ENCODE measurements around the gene EPS15.

EPS15 gene

DNA sequence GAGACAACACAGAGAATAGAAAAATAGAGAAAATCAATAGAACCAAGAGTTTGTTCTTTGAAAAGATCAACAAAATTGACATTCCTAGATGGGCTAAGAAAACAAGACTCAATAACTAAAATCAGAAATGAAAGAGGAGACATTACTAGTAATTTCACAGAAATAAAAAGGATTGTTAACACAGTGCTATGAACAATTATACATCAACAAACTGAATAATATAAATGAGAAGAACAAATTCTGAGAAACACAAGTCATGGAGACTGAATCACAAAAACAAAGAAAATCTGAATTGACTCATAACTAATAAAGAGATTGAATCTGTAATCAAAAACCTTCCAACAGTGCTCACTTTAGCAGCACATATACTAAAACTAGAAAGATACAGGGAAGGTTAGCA, 137.1 kb downstream of the EPS15 start:
- TF ChIP-seq ZNF384 (IDR thresholded peaks at IDR 0.05) (no peak), HDGF (IDR thresholded peaks at IDR 0.05; ENCODE audit: borderline replicate concordance) (no peak), ARNT (IDR thresholded peaks at IDR 0.05) (no peak)
- CTCF ChIA-PET: no interaction called here
- no peak for DNase-seq (ENCODE audit: extremely low spot score)
- POLR2A ChIA-PET: no interaction called here

DNA sequence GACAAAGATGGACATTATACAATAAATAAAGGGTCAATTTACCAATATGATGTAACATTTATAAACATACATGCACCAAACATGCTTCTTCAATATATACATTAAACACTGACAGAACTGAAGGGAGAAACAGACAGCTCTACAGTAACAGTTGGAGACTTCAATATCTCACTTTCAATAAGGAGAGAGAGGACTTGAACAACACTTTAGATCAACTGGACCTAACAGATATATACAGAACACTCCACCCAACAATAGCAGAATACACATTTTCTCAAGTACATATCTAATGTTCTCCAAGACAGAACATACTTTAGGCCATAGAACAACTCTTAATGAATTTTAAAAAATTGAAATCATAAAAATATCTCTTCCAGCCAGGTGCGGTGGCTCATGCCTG, 138.1 kb downstream of the EPS15 start:
- ChIA-PET POLR2A (no interaction called here), CTCF (interaction anchor here (0.6 kb wide), 1 partner anchor 84 kb away, joined by 5 read pairs; no protein-coding TSS in a partner anchor)
- TF ChIP-seq CTBP1 (IDR thresholded peaks at IDR 0.05; ENCODE audit: borderline replicate concordance) (no peak), FOXM1 (IDR thresholded peaks at IDR 0.05; ENCODE audit: borderline replicate concordance) (no peak), LEF1 (IDR thresholded peaks at IDR 0.05; ENCODE audit: borderline replicate concordance) (no peak), ELF4 (IDR thresholded peaks at IDR 0.05) (no peak)
- TF ChIP-seq, protein P1, sequence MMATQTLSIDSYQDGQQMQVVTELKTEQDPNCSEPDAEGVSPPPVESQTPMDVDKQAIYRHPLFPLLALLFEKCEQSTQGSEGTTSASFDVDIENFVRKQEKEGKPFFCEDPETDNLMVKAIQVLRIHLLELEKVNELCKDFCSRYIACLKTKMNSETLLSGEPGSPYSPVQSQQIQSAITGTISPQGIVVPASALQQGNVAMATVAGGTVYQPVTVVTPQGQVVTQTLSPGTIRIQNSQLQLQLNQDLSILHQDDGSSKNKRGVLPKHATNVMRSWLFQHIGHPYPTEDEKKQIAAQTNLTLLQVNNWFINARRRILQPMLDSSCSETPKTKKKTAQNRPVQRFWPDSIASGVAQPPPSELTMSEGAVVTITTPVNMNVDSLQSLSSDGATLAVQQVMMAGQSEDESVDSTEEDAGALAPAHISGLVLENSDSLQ (IDR thresholded peaks at IDR 0.05): no peak
- DNase-seq (ENCODE audit: extremely low spot score): no peak

DNA sequence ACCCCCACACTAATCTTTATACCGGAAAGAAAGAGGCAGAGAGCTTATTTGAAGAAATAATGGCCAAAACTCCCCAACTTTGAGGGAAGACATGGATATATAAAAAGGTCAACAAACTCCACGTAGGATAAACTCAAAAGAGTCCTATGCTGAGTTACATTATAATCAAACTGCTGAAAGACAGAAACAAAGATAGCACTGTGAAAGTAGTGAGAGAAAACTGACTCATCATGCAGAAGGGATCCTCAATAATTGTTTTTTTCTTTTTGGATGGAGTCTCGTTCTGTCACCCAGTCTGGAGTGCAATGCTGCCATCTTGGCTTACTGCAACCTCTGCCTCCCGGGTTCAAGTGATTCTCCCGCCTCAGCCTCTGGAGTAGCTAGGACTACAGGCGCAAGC, 140.2 kb downstream of the EPS15 start:
- TF ChIP-seq ELF4 (IDR thresholded peaks at IDR 0.05): no peak
- no peak for TF ChIP-seq SUZ12 (IDR thresholded peaks at IDR 0.05)
- no peak for TF ChIP-seq NFRKB (IDR thresholded peaks at IDR 0.05)
- TF ChIP-seq FOXK2 (IDR thresholded peaks at IDR 0.05): no peak
- no peak for TF ChIP-seq ARNT (IDR thresholded peaks at IDR 0.05)
- ChIA-PET CTCF (no interaction called here), POLR2A (no interaction called here)
- DNase-seq (ENCODE audit: extremely low spot score): no peak

DNA sequence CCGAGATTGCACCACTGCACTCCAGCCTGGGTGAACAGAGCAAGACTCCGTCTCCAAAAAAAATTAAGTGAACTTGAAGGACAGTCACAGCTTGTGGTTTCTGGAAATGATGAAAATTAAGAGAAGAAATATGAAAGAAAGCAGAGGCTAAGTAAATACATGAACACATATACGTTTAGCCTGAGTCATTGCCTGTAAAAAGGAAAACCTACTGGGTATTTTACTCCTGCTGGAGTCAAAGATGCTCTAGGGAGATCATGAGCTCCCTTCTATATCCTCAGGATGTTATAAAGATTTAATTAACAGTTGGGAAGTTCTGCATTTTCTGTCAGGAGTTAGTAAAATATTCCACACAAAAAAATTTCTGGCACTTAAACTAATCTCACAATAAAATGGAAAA, 145.2 kb downstream of the EPS15 start:
- TF ChIP-seq FOXA1 (IDR thresholded peaks at IDR 0.05) (no peak), FOXK2 (IDR thresholded peaks at IDR 0.05) (no peak), HDGF (IDR thresholded peaks at IDR 0.05; ENCODE audit: borderline replicate concordance) (no peak), SUZ12 (IDR thresholded peaks at IDR 0.05) (no peak)
- TF ChIP-seq, protein P1 (IDR thresholded peaks at IDR 0.05): no peak
- CTCF ChIA-PET: interaction anchor here (0.6 kb wide), 1 partner anchor 38 kb away, joined by 7 read pairs; no protein-coding TSS in a partner anchor
- DNase-seq (ENCODE audit: extremely low spot score): no peak
- POLR2A ChIA-PET: no interaction called here

DNA sequence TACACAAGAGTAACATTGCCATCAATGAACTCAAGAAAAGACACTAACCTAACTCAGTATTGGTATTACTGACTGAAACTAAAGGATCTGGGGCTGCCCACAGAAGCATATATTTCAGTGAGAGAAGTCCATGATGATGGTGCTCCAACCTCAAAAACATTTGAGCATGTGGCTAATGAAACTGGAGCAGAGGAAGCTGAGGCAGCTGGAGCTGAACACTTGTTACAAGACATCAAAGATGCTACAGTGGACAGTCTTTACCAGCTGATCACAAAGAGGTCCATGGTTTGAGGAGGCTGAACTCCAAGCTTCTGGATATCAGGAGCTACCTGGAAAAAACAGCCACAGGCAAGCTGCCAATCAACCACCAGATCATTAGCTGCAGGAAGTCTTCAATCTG, 146.5 kb downstream of the EPS15 start:
- ChIA-PET CTCF (interaction anchor here (0.6 kb wide), 1 partner anchor 14 kb away, joined by 8 read pairs; no protein-coding TSS in a partner anchor), POLR2A (no interaction called here)
- TF ChIP-seq CTBP1 (IDR thresholded peaks at IDR 0.05; ENCODE audit: borderline replicate concordance) (no peak), BHLHE40 (IDR thresholded peaks at IDR 0.05; ENCODE audit: borderline replicate concordance) (no peak), ZNF384 (IDR thresholded peaks at IDR 0.05) (no peak), FOXK2 (IDR thresholded peaks at IDR 0.05) (no peak)
- no peak for DNase-seq (ENCODE audit: extremely low spot score)

DNA sequence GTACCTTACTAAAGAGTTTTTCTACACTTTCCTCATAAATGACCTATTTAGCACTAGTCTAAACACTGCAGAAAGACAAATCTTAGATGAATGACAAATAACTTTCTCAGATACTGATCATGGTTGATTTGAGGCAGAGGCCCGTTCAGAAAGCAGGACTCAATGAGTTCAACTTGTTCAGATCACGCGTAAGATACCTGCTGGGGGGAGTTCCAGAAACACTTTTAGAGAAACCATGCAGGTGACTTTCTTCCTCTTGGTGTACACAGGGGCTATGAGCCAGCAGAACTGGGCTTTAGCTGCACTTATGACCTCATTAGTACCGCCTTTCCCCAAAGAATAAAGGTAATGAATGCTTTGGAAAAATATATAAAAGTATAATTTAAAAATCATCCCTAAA, 149.9 kb downstream of the EPS15 start:
- TF ChIP-seq LEF1 (IDR thresholded peaks at IDR 0.05; ENCODE audit: borderline replicate concordance): no peak
- no peak for TF ChIP-seq ARNT (IDR thresholded peaks at IDR 0.05)
- TF ChIP-seq CTBP1 (IDR thresholded peaks at IDR 0.05; ENCODE audit: borderline replicate concordance): no peak
- no peak for TF ChIP-seq L3MBTL2 (conservative IDR thresholded peaks at IDR 0.05)
- no peak for TF ChIP-seq NFRKB (IDR thresholded peaks at IDR 0.05)
- no peak for TF ChIP-seq SP1 (IDR thresholded peaks at IDR 0.05)
- no peak for TF ChIP-seq HDGF (IDR thresholded peaks at IDR 0.05; ENCODE audit: borderline replicate concordance)
- no peak for TF ChIP-seq FOXK2 (IDR thresholded peaks at IDR 0.05)
- TF ChIP-seq TARDBP (IDR thresholded peaks at IDR 0.05): no peak
- no peak for TF ChIP-seq SUZ12 (IDR thresholded peaks at IDR 0.05)
- TF ChIP-seq, protein P1 (IDR thresholded peaks at IDR 0.05): no peak
- no peak for TF ChIP-seq BHLHE40 (IDR thresholded peaks at IDR 0.05; ENCODE audit: borderline replicate concordance)
- TF ChIP-seq FOXA1 (IDR thresholded peaks at IDR 0.05): no peak
- TF ChIP-seq ELF4 (IDR thresholded peaks at IDR 0.05): no peak
- TF ChIP-seq FOXM1 (IDR thresholded peaks at IDR 0.05; ENCODE audit: borderline replicate concordance): no peak
- no peak for TF ChIP-seq ZNF384 (IDR thresholded peaks at IDR 0.05)
- ChIA-PET POLR2A (no interaction called here), CTCF (interaction anchor here (0.8 kb wide), 1 partner anchor 128 kb away, joined by 6 read pairs; no protein-coding TSS in a partner anchor)
- no peak for DNase-seq (ENCODE audit: extremely low spot score)

DNA sequence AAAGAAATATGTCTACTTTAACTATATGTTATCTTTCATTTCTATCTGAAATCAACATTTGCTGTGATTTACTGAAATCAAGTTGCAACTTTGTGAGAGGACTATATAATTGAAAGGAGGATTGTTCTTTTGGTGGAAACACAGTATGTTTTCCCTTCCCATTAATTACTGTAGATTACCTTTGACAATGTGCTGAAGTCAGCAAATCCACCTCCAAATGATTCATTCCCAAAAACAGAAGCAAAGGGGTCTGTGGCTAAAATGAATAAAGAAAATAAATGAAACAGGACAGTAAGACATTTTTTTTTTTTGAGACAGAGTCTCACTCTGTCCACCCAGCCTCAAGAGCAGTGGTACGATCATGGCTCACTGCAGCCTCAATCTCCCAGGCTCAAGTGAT, 153.3 kb downstream of the EPS15 start:
- CTCF ChIA-PET: no interaction called here
- no peak for DNase-seq (ENCODE audit: extremely low spot score)
- POLR2A ChIA-PET: no interaction called here
- TF ChIP-seq SUZ12 (IDR thresholded peaks at IDR 0.05): no peak
- no peak for TF ChIP-seq HDGF (IDR thresholded peaks at IDR 0.05; ENCODE audit: borderline replicate concordance)

DNA sequence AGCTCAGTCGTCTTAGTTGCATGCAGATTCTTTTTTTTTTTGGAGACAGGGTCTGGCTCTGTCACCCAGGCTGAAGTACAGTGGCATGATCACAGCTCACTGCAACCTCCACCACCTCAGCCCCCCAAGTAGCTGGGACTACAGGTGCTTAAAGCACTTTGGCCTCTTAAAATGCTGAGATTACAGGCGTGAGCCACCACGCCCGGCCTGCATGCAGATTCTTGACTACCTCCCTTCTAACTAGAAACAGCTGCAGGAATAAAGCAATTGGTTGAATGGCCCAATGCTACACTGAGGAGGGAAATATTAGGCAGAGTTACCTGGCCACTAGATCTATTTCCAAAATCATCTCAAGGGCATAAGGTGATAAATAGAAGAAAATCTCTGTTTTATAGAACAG, 159.2 kb downstream of the EPS15 start:
- DNase-seq (ENCODE audit: extremely low spot score): no peak
- no peak for TF ChIP-seq BHLHE40 (IDR thresholded peaks at IDR 0.05; ENCODE audit: borderline replicate concordance)
- TF ChIP-seq TARDBP (IDR thresholded peaks at IDR 0.05): no peak
- POLR2A ChIA-PET: no interaction called here
- CTCF ChIA-PET: no interaction called here

All from HEK293T (cell line).